H9 (cell line): ENCODE results near the gene S100B. TPM values are rescaled to one million over a fixed set of nuclear protein-coding genes. Genes with fewer than 3 reads are reported as not detected.
A peak's percentile ranks its signal among the peaks of the same experiment; 100 is the strongest.

Experiments
- DNase-seq: peaks from one replicate; pipeline ENCODE4 v3.0.0-alpha.2; 2017
- H2AFZ ChIP-seq: one replicate; pipeline ENCODE4 v1.6.1; 2013; ENCODE audit warnings: mild to moderate bottlenecking, low read length, control low read depth, moderate library complexity
- H2AK5ac ChIP-seq: 2 replicates; pipeline ENCODE4 v1.6.1; 2013; ENCODE audit warnings: low read length, control low read depth, mixed read lengths; ENCODE audit not compliant: insufficient read length
- H2BK120ac ChIP-seq: one replicate; pipeline ENCODE4 v1.6.1; 2013; ENCODE audit warnings: low read depth, mild to moderate bottlenecking, low read length, control low read depth, inconsistent platforms; ENCODE audit not compliant: poor library complexity, severe bottlenecking
- H2BK12ac ChIP-seq: 2 replicates; pipeline ENCODE4 v1.6.1; 2013; ENCODE audit warnings: low read length, control low read depth, mixed read lengths, low read depth; ENCODE audit not compliant: insufficient read length
- H2BK15ac ChIP-seq: 2 replicates; pipeline ENCODE4 v1.6.1; 2013; ENCODE audit warnings: low read depth, low read length, control low read depth
- H2BK20ac ChIP-seq: one replicate; pipeline ENCODE4 v1.6.1; 2013; ENCODE audit warnings: low read depth, mild to moderate bottlenecking, low read length, control low read depth, inconsistent platforms; ENCODE audit not compliant: poor library complexity, severe bottlenecking
- H2BK5ac ChIP-seq: 2 replicates; pipeline ENCODE4 v1.6.1; 2013; ENCODE audit warnings: low read length, control low read depth, mixed read lengths; ENCODE audit not compliant: insufficient read length
- H3K14ac ChIP-seq: 2 replicates; pipeline ENCODE4 v1.6.1; 2013; ENCODE audit warnings: low read length, control low read depth; ENCODE audit not compliant: insufficient read depth
- H3K18ac ChIP-seq: 2 replicates; pipeline ENCODE4 v1.6.1; 2013; ENCODE audit warnings: low read depth, mild to moderate bottlenecking, mixed read lengths, low read length, control low read depth; ENCODE audit not compliant: insufficient read length
- H3K23ac ChIP-seq: 2 replicates; pipeline ENCODE4 v1.6.1; 2013; ENCODE audit warnings: low read length, control low read depth, mixed read lengths, low read depth; ENCODE audit not compliant: insufficient read length
- H3K23me2 ChIP-seq: 2 replicates; pipeline ENCODE4 v1.6.1; 2013; ENCODE audit warnings: low read depth, mild to moderate bottlenecking, mixed read lengths, low read length, control low read depth; ENCODE audit not compliant: insufficient read length, poor library complexity, severe bottlenecking
- H3K27ac ChIP-seq: 2 replicates; pipeline ENCODE4 v1.5.1; 2013; ENCODE audit warnings: low read length, control low read depth, mixed read lengths, low read depth; ENCODE audit not compliant: insufficient read length
- H3K27me3 ChIP-seq: 2 replicates; pipeline ENCODE4 v1.6.1; 2013; ENCODE audit warnings: low read length, control low read depth, inconsistent platforms; ENCODE audit not compliant: insufficient read depth
- H3K4ac ChIP-seq: 2 replicates; pipeline ENCODE4 v1.6.1; 2013; ENCODE audit warnings: low read depth, mild to moderate bottlenecking, control low read depth, inconsistent platforms, low read length, moderate library complexity
- H3K4me1 ChIP-seq: 2 replicates; pipeline ENCODE4 v1.6.1; 2013; ENCODE audit warnings: low read length, control low read depth, inconsistent platforms; ENCODE audit not compliant: insufficient read depth
- H3K4me2 ChIP-seq: 2 replicates; pipeline ENCODE4 v1.6.1; 2013; ENCODE audit warnings: low read length, control low read depth, mixed read lengths; ENCODE audit not compliant: insufficient read length, insufficient read depth
- H3K56ac ChIP-seq: 2 replicates; pipeline ENCODE4 v1.6.1; 2013; ENCODE audit warnings: low read depth, mild to moderate bottlenecking, mixed read lengths, low read length, control low read depth; ENCODE audit not compliant: insufficient read length
- H3K79me1 ChIP-seq: 2 replicates; pipeline ENCODE4 v1.6.1; 2013; ENCODE audit warnings: low read depth, mild to moderate bottlenecking, moderate library complexity, low read length, control low read depth, inconsistent platforms; ENCODE audit not compliant: insufficient read depth, poor library complexity, severe bottlenecking
- H3K79me2 ChIP-seq: 2 replicates; pipeline ENCODE4 v1.6.1; 2013; ENCODE audit warnings: low read length, control low read depth, inconsistent platforms; ENCODE audit not compliant: insufficient read depth
- H3K9ac ChIP-seq: 2 replicates; pipeline ENCODE4 v1.6.1; 2013; ENCODE audit warnings: low read length, control low read depth, mixed read lengths; ENCODE audit not compliant: insufficient read length; ENCODE audit errors: extremely low read depth
- H3K9me3 ChIP-seq: one replicate; pipeline ENCODE4 v1.6.1; 2013; ENCODE audit warnings: low read depth, low read length, inconsistent platforms; ENCODE audit not compliant: control insufficient read depth
- H3T11ph ChIP-seq: one replicate; pipeline ENCODE4 v1.6.1; 2013; ENCODE audit warnings: mild to moderate bottlenecking, low read length, control low read depth, inconsistent platforms
- H4K20me1 ChIP-seq: one replicate; pipeline ENCODE4 v1.6.1; 2013; ENCODE audit not compliant: control insufficient read depth, insufficient read length, insufficient read depth
- H4K5ac ChIP-seq: 2 replicates; pipeline ENCODE4 v1.6.1; 2013; ENCODE audit warnings: low read depth, mild to moderate bottlenecking, mixed read lengths, low read length, control low read depth; ENCODE audit not compliant: insufficient read length
- H4K8ac ChIP-seq: replicated peaks from 2 replicates; pipeline ENCODE4 v1.6.1; 2013; ENCODE audit warnings: low read length, control low read depth, mixed read lengths, low read depth; ENCODE audit not compliant: insufficient read length
- H4K91ac ChIP-seq: 2 replicates; pipeline ENCODE4 v1.6.1; 2013; ENCODE audit warnings: low read depth, mild to moderate bottlenecking, moderate library complexity, mixed read lengths, low read length, control low read depth; ENCODE audit not compliant: insufficient read length
- H3K27ac Mint-ChIP-seq, 3 experiments: 2 replicates in 2 of 3; 3 replicates in 1 of 3; pipeline ENCODE4 v1.8.0; 2020 to 2021; ENCODE audit warnings: mixed read lengths in 3 of 3, mild to moderate bottlenecking in 1 of 3, moderate library complexity in 1 of 3
- H3K27me3 Mint-ChIP-seq: 2 replicates; pipeline ENCODE4 v1.8.0; 2021; ENCODE audit warnings: low read depth, mild to moderate bottlenecking, moderate library complexity, mixed read lengths
- H3K36me3 Mint-ChIP-seq, 3 experiments: 2 replicates in 2 of 3; 3 replicates in 1 of 3; pipeline ENCODE4 v1.8.0; 2020 to 2021; ENCODE audit warnings: low read depth in 3 of 3, mixed read lengths in 3 of 3; ENCODE audit not compliant: insufficient read depth in 1 of 3
- H3K4me1 Mint-ChIP-seq, 2 experiments: 2 replicates each; pipeline ENCODE4 v1.8.0; 2020; ENCODE audit warnings: mixed read lengths in 2 of 2
- H3K4me3 Mint-ChIP-seq, 2 experiments: 2 replicates in 1 of 2; 3 replicates in 1 of 2; pipeline ENCODE4 v1.8.0; 2020 to 2021; ENCODE audit warnings: mild to moderate bottlenecking in 2 of 2, mixed read lengths in 2 of 2, moderate library complexity in 1 of 2
- H3K9me3 Mint-ChIP-seq, 2 experiments: 2 replicates in 1 of 2; 3 replicates in 1 of 2; pipeline ENCODE4 v1.8.0; 2020; ENCODE audit warnings: mild to moderate bottlenecking in 2 of 2, mixed read lengths in 2 of 2, moderate library complexity in 1 of 2
- WGBS: extraction: QIAGEN DNeasy Blood & Tissue Kit; methylation state at CpG from one replicate; pipeline ENCODE4 v1.1.7; 2013; ENCODE audit warnings: missing lambda C conversion rate, low lambda C conversion rate, mixed read lengths; ENCODE audit not compliant: insufficient read length; ENCODE audit errors: extremely low coverage; 5-methylcytosine and 5-hydroxymethylcytosine counted together
- long read RNA-seq: library from polyadenylated mRNA; unstranded; transcript quantifications from one replicate; pipeline ENCODE4 v2.0.0, GENCODE V29; 2020
- total RNA-seq: library from RNA; stranded (reverse); gene quantifications from 2 replicates; pipeline ENCODE4 v1.2.1, GENCODE V29; 2021
- TF ChIP-seq, protein P1 (sequence below): fragments of 200-600 bp; sonication (generic); conservative IDR thresholded peaks from 3 replicates; pipeline ENCODE4 v1.8.0; 2021; ENCODE audit warnings: antibody characterized with exemption, mild to moderate bottlenecking

Gene S100B
- 0.26 and 0.53 TPM in 2 replicates for total RNA-seq
- long read RNA-seq = 0 reads

DNA sequence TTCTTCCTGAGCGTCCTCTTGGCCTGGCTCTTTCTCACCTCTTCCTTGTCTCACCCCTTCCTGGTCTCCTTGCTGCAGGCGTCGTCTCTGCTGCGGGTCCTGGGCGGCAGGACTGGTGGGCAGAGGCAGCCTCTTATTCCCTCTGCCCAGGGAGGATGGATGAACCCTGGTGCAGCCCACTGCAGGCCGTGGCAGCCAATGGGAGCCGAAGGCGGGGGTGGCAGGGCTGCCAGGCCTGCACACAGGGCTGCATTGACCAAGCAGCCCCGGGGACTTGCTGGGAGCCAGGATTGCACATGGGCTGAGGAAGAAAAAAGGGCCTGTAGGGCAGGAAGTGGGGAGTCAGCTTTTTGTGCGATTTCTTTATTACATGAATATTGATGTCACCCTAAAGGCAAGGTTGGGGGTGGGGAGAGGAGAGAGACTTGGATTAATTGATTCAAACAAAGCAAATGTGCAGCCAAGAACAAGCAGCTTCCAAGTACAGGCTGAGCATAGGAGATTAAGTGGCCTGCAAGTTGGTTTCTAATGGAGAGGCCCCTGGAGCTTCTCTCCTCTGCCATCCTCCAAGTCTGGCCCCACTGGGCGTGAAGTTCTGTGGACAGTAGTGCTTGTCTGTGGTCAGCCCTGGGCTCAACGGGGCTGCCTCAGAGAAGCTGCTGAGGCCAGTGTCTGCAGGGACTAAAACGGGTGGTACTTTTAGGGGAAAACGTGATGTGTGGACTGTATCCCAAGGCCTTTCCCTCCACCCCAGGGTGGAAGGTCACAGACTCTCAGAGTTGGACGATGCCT lies at the start of gene S100B:
S100B (minus strand) TSS at position 108 of the 792 bp plus-strand sequence. CDS start 2,667 bp downstream, outside the sequence.
- H3K27me3 ChIP-seq = no peaks in the 10 kb centered on the region
- H4K5ac ChIP-seq = no peak within 1 kb of the TSS
- no peaks in the 10 kb centered on the region for H3K4me1 ChIP-seq
- H4K91ac ChIP-seq = no peak within 1 kb of the TSS
- no peak within 1 kb of the TSS for H3K27ac ChIP-seq
- no peak within 1 kb of the TSS for H2AK5ac ChIP-seq
- no peak within 1 kb of the TSS for H2BK20ac ChIP-seq
- no peaks in the 10 kb centered on the region for H3K9me3 ChIP-seq
- no peak within 1 kb of the TSS; a peak in 2 of 5 replicates for H3K4me3 Mint-ChIP-seq
- no peak within 1 kb of the TSS for H3K4me2 ChIP-seq
- H3K36me3 Mint-ChIP-seq = no peaks in the 10 kb centered on the region; a peak in 1 of 7 replicates
- H4K8ac ChIP-seq = no peak within 1 kb of the TSS
- H3K79me2 ChIP-seq = no peaks in the 10 kb centered on the region
- peak; percentile 59 for DNase-seq
- H3K23me2 ChIP-seq = no peaks in the 10 kb centered on the region
- no peak within 1 kb of the TSS for H2BK15ac ChIP-seq
- no peak within 1 kb of the TSS for H3T11ph ChIP-seq
- H2BK5ac ChIP-seq = no peak within 1 kb of the TSS
- no peaks in the 10 kb centered on the region for H3K79me1 ChIP-seq
- no peaks in the 10 kb centered on the region for H4K20me1 ChIP-seq
- peak within 1 kb of the TSS in 1 of 3 experiments; percentile 30; a peak in 1 of 7 replicates for H3K27ac Mint-ChIP-seq
- TF ChIP-seq, protein P1, sequence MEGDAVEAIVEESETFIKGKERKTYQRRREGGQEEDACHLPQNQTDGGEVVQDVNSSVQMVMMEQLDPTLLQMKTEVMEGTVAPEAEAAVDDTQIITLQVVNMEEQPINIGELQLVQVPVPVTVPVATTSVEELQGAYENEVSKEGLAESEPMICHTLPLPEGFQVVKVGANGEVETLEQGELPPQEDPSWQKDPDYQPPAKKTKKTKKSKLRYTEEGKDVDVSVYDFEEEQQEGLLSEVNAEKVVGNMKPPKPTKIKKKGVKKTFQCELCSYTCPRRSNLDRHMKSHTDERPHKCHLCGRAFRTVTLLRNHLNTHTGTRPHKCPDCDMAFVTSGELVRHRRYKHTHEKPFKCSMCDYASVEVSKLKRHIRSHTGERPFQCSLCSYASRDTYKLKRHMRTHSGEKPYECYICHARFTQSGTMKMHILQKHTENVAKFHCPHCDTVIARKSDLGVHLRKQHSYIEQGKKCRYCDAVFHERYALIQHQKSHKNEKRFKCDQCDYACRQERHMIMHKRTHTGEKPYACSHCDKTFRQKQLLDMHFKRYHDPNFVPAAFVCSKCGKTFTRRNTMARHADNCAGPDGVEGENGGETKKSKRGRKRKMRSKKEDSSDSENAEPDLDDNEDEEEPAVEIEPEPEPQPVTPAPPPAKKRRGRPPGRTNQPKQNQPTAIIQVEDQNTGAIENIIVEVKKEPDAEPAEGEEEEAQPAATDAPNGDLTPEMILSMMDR = no peak
- no peak within 1 kb of the TSS for H2BK12ac ChIP-seq
- no peak within 1 kb of the TSS for H3K14ac ChIP-seq
- no CpG with 5 or more reads among the region's 15 CpGs for WGBS
- no peak within 1 kb of the TSS for H2AFZ ChIP-seq
- peaks cover under 1 to 7% of the 10 kb centered on the region in 2 experiments; a peak in 4 of 5 replicates for H3K9me3 Mint-ChIP-seq
- no peak within 1 kb of the TSS for H2BK120ac ChIP-seq
- no peak within 1 kb of the TSS for H3K18ac ChIP-seq
- H3K4ac ChIP-seq = no peak within 1 kb of the TSS
- no peak within 1 kb of the TSS for H3K9ac ChIP-seq
- peaks cover 16 to 32% of the 10 kb centered on the region in 2 experiments for H3K4me1 Mint-ChIP-seq
- H3K56ac ChIP-seq = no peak within 1 kb of the TSS
- H3K23ac ChIP-seq = no peak within 1 kb of the TSS
- peaks cover 10% of the 10 kb centered on the region for H3K27me3 Mint-ChIP-seq
